Measurements from ENCODE around the gene GTF3C5.

DNA sequence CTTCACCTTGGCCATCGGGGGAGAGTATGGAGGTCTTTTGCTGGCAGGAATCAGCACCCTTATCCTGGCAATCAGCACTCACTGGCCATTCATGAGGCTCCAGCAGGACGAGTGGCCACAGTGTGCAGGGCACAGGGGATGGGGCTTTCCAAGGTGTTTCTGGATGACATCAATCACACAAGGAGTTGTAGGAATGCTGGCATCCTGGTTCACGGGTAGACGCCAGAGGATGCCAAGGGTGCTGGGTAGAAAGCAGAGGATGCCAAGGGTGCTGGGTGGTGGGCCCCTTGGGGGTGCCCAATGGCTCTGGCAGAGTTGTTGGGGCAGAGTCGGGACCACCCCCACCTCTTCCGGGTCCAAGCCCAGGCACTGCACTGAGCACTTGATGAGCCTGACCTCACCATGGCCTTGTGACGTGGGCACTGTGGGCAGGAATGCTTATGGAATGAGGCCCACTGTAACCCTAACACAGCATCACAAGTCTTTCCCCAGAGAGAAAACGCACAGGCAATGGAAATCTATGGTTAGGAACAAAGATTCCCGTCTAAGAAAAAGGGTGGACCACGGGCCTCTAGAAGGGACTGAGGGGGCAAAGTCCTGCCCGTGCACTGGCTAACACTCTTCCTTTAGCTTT, 60.1 kb downstream of the GTF3C5 start:
- TF ChIP-seq, protein P1, sequence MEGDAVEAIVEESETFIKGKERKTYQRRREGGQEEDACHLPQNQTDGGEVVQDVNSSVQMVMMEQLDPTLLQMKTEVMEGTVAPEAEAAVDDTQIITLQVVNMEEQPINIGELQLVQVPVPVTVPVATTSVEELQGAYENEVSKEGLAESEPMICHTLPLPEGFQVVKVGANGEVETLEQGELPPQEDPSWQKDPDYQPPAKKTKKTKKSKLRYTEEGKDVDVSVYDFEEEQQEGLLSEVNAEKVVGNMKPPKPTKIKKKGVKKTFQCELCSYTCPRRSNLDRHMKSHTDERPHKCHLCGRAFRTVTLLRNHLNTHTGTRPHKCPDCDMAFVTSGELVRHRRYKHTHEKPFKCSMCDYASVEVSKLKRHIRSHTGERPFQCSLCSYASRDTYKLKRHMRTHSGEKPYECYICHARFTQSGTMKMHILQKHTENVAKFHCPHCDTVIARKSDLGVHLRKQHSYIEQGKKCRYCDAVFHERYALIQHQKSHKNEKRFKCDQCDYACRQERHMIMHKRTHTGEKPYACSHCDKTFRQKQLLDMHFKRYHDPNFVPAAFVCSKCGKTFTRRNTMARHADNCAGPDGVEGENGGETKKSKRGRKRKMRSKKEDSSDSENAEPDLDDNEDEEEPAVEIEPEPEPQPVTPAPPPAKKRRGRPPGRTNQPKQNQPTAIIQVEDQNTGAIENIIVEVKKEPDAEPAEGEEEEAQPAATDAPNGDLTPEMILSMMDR (IDR thresholded peaks at IDR 0.05; ENCODE audit: low read depth, low read length), result no peak
- TF ChIP-seq POLR2A (IDR thresholded peaks at IDR 0.05; ENCODE audit: extremely low read depth, insufficient read length), result no peak
